H1 (cell line): ENCODE measurements around the gene TUT1. TPM values are rescaled to one million over a fixed set of nuclear protein-coding genes. Genes with fewer than 3 reads are reported as not detected.

Source experiments
- polyA plus RNA-seq, 7 experiments: library from polyadenylated mRNA; depleted of rRNA in 3 of 7; stranded (reverse) in 5 of 7; unstranded in 2 of 7; fragments of >200 nt in 5 of 7; fragments of 200-250 nt in 2 of 7; gene quantifications; 1 replicate in 5 of 7; 2 replicates in 1 of 7; 4 replicates in 1 of 7; pipeline versions ENCODE4 v1.2.1 to v1.2.3, GENCODE V29; 2011 to 2013; ENCODE audit warnings: missing spikeins in 2 of 7, mixed read lengths in 2 of 7
- total RNA-seq: library from RNA; stranded (reverse); fragmentation: NEBNext Ultra II Directional; extraction: Animal tissue kit (Norgen Biotek cat#: 25700); gene quantifications from 2 replicates; pipeline ENCODE4 v1.2.1, GENCODE V29; 2021
- TF ChIP-seq, protein P1 (sequence below): fragments of 300-600 bp; sonication (generic); IDR thresholded peaks from 2 replicates; pipeline ENCODE4 v1.7.1; 2012; ENCODE audit warnings: low read length, moderate library complexity, mild to moderate bottlenecking, inconsistent platforms; ENCODE audit not compliant: insufficient replicate concordance

Gene TUT1
- total and polyA plus RNA-seq, 2 of the 8 experiments (the other 6 are each of a cell fraction or from before 2014, with no cell fraction given), result 17.8 to 24.6 TPM

DNA sequence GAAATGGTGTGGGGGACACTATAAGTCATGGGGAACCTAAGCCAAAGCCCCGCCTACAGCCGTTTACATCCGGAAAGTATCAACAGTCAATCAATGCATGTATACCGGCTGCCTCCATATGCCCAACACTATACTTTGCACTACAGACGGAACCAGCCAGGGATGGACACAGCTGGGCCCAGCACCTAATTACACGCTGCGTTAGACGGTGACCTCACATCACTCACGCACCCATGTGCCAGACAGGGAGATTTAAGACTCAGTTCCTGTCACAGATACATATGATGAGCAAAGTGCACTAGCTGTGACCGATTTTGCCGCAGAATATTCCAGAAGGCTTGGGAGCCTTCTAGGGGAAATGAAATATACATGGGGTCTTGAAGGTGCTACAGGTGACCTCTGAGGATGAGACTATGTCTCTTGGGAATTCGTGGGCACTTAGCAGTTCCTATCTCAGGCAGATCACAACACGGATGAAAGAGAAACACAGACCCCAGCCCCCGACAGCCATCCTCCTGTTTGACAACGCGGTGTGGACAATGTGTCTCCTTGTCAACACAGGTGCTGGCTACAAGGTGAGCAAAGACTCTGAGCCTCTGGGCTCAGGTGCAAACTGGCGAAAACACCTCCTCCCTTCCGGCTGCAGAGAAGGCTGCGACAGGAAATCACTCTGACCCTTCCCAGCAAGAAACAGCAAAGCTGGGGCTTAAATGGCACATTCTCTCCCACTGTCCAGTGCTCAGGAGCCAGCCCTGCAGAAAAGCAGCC is 52.7 kb downstream of the TUT1 start (continued):
- TF ChIP-seq, protein P1, sequence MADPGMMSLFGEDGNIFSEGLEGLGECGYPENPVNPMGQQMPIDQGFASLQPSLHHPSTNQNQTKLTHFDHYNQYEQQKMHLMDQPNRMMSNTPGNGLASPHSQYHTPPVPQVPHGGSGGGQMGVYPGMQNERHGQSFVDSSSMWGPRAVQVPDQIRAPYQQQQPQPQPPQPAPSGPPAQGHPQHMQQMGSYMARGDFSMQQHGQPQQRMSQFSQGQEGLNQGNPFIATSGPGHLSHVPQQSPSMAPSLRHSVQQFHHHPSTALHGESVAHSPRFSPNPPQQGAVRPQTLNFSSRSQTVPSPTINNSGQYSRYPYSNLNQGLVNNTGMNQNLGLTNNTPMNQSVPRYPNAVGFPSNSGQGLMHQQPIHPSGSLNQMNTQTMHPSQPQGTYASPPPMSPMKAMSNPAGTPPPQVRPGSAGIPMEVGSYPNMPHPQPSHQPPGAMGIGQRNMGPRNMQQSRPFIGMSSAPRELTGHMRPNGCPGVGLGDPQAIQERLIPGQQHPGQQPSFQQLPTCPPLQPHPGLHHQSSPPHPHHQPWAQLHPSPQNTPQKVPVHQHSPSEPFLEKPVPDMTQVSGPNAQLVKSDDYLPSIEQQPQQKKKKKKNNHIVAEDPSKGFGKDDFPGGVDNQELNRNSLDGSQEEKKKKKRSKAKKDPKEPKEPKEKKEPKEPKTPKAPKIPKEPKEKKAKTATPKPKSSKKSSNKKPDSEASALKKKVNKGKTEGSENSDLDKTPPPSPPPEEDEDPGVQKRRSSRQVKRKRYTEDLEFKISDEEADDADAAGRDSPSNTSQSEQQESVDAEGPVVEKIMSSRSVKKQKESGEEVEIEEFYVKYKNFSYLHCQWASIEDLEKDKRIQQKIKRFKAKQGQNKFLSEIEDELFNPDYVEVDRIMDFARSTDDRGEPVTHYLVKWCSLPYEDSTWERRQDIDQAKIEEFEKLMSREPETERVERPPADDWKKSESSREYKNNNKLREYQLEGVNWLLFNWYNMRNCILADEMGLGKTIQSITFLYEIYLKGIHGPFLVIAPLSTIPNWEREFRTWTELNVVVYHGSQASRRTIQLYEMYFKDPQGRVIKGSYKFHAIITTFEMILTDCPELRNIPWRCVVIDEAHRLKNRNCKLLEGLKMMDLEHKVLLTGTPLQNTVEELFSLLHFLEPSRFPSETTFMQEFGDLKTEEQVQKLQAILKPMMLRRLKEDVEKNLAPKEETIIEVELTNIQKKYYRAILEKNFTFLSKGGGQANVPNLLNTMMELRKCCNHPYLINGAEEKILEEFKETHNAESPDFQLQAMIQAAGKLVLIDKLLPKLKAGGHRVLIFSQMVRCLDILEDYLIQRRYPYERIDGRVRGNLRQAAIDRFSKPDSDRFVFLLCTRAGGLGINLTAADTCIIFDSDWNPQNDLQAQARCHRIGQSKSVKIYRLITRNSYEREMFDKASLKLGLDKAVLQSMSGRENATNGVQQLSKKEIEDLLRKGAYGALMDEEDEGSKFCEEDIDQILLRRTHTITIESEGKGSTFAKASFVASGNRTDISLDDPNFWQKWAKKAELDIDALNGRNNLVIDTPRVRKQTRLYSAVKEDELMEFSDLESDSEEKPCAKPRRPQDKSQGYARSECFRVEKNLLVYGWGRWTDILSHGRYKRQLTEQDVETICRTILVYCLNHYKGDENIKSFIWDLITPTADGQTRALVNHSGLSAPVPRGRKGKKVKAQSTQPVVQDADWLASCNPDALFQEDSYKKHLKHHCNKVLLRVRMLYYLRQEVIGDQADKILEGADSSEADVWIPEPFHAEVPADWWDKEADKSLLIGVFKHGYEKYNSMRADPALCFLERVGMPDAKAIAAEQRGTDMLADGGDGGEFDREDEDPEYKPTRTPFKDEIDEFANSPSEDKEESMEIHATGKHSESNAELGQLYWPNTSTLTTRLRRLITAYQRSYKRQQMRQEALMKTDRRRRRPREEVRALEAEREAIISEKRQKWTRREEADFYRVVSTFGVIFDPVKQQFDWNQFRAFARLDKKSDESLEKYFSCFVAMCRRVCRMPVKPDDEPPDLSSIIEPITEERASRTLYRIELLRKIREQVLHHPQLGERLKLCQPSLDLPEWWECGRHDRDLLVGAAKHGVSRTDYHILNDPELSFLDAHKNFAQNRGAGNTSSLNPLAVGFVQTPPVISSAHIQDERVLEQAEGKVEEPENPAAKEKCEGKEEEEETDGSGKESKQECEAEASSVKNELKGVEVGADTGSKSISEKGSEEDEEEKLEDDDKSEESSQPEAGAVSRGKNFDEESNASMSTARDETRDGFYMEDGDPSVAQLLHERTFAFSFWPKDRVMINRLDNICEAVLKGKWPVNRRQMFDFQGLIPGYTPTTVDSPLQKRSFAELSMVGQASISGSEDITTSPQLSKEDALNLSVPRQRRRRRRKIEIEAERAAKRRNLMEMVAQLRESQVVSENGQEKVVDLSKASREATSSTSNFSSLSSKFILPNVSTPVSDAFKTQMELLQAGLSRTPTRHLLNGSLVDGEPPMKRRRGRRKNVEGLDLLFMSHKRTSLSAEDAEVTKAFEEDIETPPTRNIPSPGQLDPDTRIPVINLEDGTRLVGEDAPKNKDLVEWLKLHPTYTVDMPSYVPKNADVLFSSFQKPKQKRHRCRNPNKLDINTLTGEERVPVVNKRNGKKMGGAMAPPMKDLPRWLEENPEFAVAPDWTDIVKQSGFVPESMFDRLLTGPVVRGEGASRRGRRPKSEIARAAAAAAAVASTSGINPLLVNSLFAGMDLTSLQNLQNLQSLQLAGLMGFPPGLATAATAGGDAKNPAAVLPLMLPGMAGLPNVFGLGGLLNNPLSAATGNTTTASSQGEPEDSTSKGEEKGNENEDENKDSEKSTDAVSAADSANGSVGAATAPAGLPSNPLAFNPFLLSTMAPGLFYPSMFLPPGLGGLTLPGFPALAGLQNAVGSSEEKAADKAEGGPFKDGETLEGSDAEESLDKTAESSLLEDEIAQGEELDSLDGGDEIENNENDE, result no peak
